ENCODE results near the gene CSNK1D. TPM values are rescaled to one million over a fixed set of nuclear protein-coding genes. Genes with fewer than 3 reads are reported as not detected.

Gene CSNK1D
- total RNA-seq, 1 experiment from 2014 or later, result 137 TPM

DNA sequence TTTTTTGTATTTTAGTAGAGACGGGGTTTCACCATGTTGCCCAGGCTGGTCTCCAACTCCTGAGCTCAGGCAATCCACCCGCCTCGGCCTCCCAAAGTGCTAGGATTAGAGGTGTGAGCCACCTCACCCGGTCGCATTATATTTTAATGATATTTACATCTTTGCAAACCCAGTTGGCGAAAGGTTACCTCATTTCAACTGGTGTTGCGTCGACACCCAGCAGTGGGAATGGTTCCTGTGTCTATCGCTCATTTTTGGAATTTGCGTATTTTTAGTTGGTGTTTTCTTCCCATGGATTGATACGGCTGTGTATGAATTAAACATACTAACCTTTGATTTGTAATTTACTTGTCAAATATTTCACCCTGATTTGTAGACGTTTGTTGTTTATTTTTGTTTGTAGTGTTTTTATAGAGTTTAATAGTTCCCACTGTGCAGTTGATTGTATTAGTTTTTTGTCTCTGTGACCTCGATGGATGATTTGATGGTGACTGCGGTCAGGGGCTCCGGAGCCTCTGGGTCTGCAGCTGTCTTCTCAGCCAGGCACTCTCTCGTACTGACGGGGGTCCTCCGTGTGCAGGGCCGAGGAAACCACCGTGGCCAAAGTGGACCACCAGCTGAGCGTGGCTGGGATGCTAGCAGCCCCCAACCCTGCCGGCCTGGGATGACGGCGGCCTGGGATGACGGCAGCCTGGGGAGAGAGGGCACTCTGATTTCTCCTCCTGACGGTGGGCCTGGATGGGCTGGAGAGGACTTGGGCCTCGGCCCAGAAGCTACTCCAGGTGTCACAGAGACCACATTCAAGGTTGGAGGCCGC is 39.9 kb upstream of the CSNK1D start:
- no CpG with 5 or more reads among the region's 28 CpGs for WGBS (ENCODE audit: extremely low coverage, insufficient read length, low lambda C conversion rate)
- no peak overlapping the region for H3K27ac Mint-ChIP-seq
- H3K4me2 ChIP-seq (ENCODE audit: insufficient read depth, insufficient read length, low read length), result no peak overlapping the region
- H4K91ac ChIP-seq (ENCODE audit: insufficient read length, low read depth, low read length), result no peak overlapping the region
- no peak overlapping the region for H2AFZ ChIP-seq (ENCODE audit: low read length)
- no peaks in the 10 kb centered on the region for H3K4me1 ChIP-seq (ENCODE audit: insufficient read depth, low read length)
- no peak overlapping the region for H3K23ac ChIP-seq (ENCODE audit: insufficient read length, low read depth, low read length)
- H3K4me3 Mint-ChIP-seq, result no peak overlapping the region
- no peak overlapping the region for H3K14ac ChIP-seq (ENCODE audit: insufficient read depth, low read length)
- H3K36me3 Mint-ChIP-seq (ENCODE audit: insufficient read depth in 1 of 3, low read depth in 3 of 3), result no peaks in the 10 kb centered on the region
- no peaks in the 10 kb centered on the region for H4K20me1 ChIP-seq (ENCODE audit: control insufficient read depth, insufficient read depth, insufficient read length)
- peaks cover 33% of the 10 kb centered on the region for H3K27me3 Mint-ChIP-seq (ENCODE audit: low read depth)
- H3K9me3 ChIP-seq (ENCODE audit: control insufficient read depth, low read depth, low read length), result no peaks in the 10 kb centered on the region
- no peaks in the 10 kb centered on the region for H3K27me3 ChIP-seq (ENCODE audit: insufficient read depth, low read length)
- H2BK12ac ChIP-seq (ENCODE audit: insufficient read length, low read depth, low read length), result no peak overlapping the region
- H3K4ac ChIP-seq (ENCODE audit: low read depth, low read length), result no peak overlapping the region
- no peak overlapping the region for H2BK120ac ChIP-seq (ENCODE audit: low read depth, low read length, poor library complexity, severe bottlenecking)
- DNase-seq, result no peak
- H4K5ac ChIP-seq (ENCODE audit: insufficient read length, low read depth, low read length), result no peak overlapping the region
- H3K27ac ChIP-seq (ENCODE audit: insufficient read length, low read depth, low read length), result no peak overlapping the region
- H2AK5ac ChIP-seq (ENCODE audit: insufficient read length, low read length), result no peak overlapping the region
- peaks cover 2 to 13% of the 10 kb centered on the region in 2 experiments; a peak in 3 of 4 replicates for H3K4me1 Mint-ChIP-seq
- H2BK15ac ChIP-seq (ENCODE audit: low read depth, low read length), result no peak overlapping the region
- H3K9me3 Mint-ChIP-seq, result no peaks in the 10 kb centered on the region
- no peak overlapping the region for H2BK20ac ChIP-seq (ENCODE audit: low read depth, low read length, poor library complexity, severe bottlenecking)
- H3K79me1 ChIP-seq (ENCODE audit: insufficient read depth, low read depth, low read length, poor library complexity, severe bottlenecking), result no peaks in the 10 kb centered on the region
- TF ChIP-seq, protein P1, sequence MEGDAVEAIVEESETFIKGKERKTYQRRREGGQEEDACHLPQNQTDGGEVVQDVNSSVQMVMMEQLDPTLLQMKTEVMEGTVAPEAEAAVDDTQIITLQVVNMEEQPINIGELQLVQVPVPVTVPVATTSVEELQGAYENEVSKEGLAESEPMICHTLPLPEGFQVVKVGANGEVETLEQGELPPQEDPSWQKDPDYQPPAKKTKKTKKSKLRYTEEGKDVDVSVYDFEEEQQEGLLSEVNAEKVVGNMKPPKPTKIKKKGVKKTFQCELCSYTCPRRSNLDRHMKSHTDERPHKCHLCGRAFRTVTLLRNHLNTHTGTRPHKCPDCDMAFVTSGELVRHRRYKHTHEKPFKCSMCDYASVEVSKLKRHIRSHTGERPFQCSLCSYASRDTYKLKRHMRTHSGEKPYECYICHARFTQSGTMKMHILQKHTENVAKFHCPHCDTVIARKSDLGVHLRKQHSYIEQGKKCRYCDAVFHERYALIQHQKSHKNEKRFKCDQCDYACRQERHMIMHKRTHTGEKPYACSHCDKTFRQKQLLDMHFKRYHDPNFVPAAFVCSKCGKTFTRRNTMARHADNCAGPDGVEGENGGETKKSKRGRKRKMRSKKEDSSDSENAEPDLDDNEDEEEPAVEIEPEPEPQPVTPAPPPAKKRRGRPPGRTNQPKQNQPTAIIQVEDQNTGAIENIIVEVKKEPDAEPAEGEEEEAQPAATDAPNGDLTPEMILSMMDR (conservative IDR thresholded peaks at IDR 0.05), result no peak
- H2BK5ac ChIP-seq (ENCODE audit: insufficient read length, low read length), result no peak overlapping the region
- no peak overlapping the region for H3K9ac ChIP-seq (ENCODE audit: extremely low read depth, insufficient read length, low read length)
- no peak overlapping the region for H3K18ac ChIP-seq (ENCODE audit: insufficient read length, low read depth, low read length)
- H4K8ac ChIP-seq (replicated peaks; ENCODE audit: insufficient read length, low read depth, low read length), result no peak overlapping the region
- H3K23me2 ChIP-seq (ENCODE audit: insufficient read length, low read depth, low read length, poor library complexity, severe bottlenecking), result peaks cover 6% of the 10 kb centered on the region
- no peaks in the 10 kb centered on the region for H3K79me2 ChIP-seq (ENCODE audit: insufficient read depth, low read length)
- no peak overlapping the region for H3T11ph ChIP-seq (ENCODE audit: low read length)
- no peak overlapping the region for H3K56ac ChIP-seq (ENCODE audit: insufficient read length, low read depth, low read length)

Measured in H9 (cell line).